ENCODE measurements around the gene NPAS3.

- no peak for TF ChIP-seq CBX3 (IDR thresholded peaks at IDR 0.05; ENCODE audit: low read depth)
- TF ChIP-seq, protein P1, sequence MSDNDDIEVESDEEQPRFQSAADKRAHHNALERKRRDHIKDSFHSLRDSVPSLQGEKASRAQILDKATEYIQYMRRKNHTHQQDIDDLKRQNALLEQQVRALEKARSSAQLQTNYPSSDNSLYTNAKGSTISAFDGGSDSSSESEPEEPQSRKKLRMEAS (IDR thresholded peaks at IDR 0.05): no peak
- TF ChIP-seq, protein P2, sequence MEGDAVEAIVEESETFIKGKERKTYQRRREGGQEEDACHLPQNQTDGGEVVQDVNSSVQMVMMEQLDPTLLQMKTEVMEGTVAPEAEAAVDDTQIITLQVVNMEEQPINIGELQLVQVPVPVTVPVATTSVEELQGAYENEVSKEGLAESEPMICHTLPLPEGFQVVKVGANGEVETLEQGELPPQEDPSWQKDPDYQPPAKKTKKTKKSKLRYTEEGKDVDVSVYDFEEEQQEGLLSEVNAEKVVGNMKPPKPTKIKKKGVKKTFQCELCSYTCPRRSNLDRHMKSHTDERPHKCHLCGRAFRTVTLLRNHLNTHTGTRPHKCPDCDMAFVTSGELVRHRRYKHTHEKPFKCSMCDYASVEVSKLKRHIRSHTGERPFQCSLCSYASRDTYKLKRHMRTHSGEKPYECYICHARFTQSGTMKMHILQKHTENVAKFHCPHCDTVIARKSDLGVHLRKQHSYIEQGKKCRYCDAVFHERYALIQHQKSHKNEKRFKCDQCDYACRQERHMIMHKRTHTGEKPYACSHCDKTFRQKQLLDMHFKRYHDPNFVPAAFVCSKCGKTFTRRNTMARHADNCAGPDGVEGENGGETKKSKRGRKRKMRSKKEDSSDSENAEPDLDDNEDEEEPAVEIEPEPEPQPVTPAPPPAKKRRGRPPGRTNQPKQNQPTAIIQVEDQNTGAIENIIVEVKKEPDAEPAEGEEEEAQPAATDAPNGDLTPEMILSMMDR (IDR thresholded peaks at IDR 0.05 in 2 of 3, conservative IDR thresholded peaks at IDR 0.05 in 1 of 3; ENCODE audit: borderline replicate concordance in 1 of 3, insufficient read depth in 1 of 3, low read depth in 2 of 3, low read length in 2 of 3): no peak
Observed at GRCh38 chr14:33045760-33046159, 107.1 kb downstream of the NPAS3 start.
